T-cell (primary cell): ENCODE results near the gene ST13. TPM values are rescaled to one million over a fixed set of nuclear protein-coding genes. Genes with fewer than 3 reads are reported as not detected.
A peak's percentile ranks its signal among the peaks of the same experiment; 100 is the strongest.

ENCODE experiments used
- ATAC-seq, 4 experiments: fragments of 200-7000 bp in 3 of 4; fragments of 150-1000 bp in 1 of 4; cut with Tn5 transposase; replicated peaks in 1 of 4; 1 replicate in 3 of 4; 2 replicates in 1 of 4; pipeline ENCODE4 v1.10.0; 2021; ENCODE audit warnings: moderate library complexity in 3 of 4, mild to moderate bottlenecking in 2 of 4, moderate number of reproducible peaks in 1 of 4
- CTCF ChIA-PET, 2 donors: fragments of 300-600 bp; sonication (Branson Sonifier 250); formaldehyde crosslinking; loops; one replicate each; lab custom pipeline; 2022; ENCODE audit warnings: antibody characterized with exemption in 2 of 2; lab: Charles Lee
- POLR2A ChIA-PET, 2 donors: fragments of 300-600 bp; sonication (Branson Sonifier 250); formaldehyde crosslinking; loops; one replicate each; lab custom pipeline; 2022; ENCODE audit warnings: antibody characterized with exemption in 2 of 2; lab: Charles Lee
- DNase-seq, 35 experiments: peaks; one replicate each; pipeline versions ENCODE4 v3.0.0 to v3.0.0-alpha.2; 2013 to 2023
- H3K27ac ChIP-seq: one replicate; pipeline ENCODE4 v1.5.1; 2013; ENCODE audit warnings: low read length
- H3K27me3 ChIP-seq, 2 experiments: replicated peaks in 1 of 2; 1 replicate in 1 of 2; 2 replicates in 1 of 2; pipeline versions ENCODE4 v1.6.1 to v1.7.0; 2013; ENCODE audit warnings: low read length in 1 of 2, mixed read lengths in 1 of 2; ENCODE audit not compliant: control insufficient read depth in 2 of 2, insufficient read depth in 2 of 2; ENCODE audit errors: extremely low read depth in 1 of 2
- H3K36me3 ChIP-seq, 2 donors: 1 replicate in 1 of 2; 2 replicates in 1 of 2; pipeline versions ENCODE4 v1.6.1 to v1.7.0; 2013; ENCODE audit warnings: low read length in 1 of 2; ENCODE audit not compliant: control insufficient read depth in 2 of 2, insufficient read depth in 1 of 2; ENCODE audit errors: extremely low read depth in 1 of 2
- H3K4me1 ChIP-seq, 2 experiments: 1 replicate in 1 of 2; 2 replicates in 1 of 2; pipeline versions ENCODE4 v1.6.1 to v1.7.0; 2013; ENCODE audit warnings: low read length in 2 of 2, mixed read lengths in 1 of 2; ENCODE audit not compliant: insufficient read depth in 2 of 2, control insufficient read depth in 1 of 2; ENCODE audit errors: extremely low read depth in 1 of 2
- H3K4me3 ChIP-seq, 2 donors: 1 replicate in 1 of 2; 2 replicates in 1 of 2; pipeline versions ENCODE4 v1.5.1 to v1.7.0; 2013; ENCODE audit warnings: mild to moderate bottlenecking in 2 of 2, low read length in 1 of 2, moderate library complexity in 1 of 2; ENCODE audit not compliant: control insufficient read depth in 1 of 2; ENCODE audit errors: extremely low read depth in 1 of 2
- H3K9me3 ChIP-seq: 2 replicates; pipeline ENCODE4 v1.7.0; 2013
- H3K27ac Mint-ChIP-seq, 2 donors: one replicate each; pipeline ENCODE4 v1.8.0; 2020 to 2021; ENCODE audit warnings: mild to moderate bottlenecking in 2 of 2, mixed read lengths in 2 of 2
- H3K27me3 Mint-ChIP-seq, 2 donors: one replicate each; pipeline ENCODE4 v1.8.0; 2021 to 2022; ENCODE audit warnings: mixed read lengths in 2 of 2
- H3K36me3 Mint-ChIP-seq: one replicate; pipeline ENCODE4 v1.8.0; 2021; ENCODE audit warnings: mixed read lengths
- H3K4me1 Mint-ChIP-seq, 3 donors: one replicate each; pipeline ENCODE4 v1.8.0; 2020 to 2022; ENCODE audit warnings: mixed read lengths in 3 of 3, mild to moderate bottlenecking in 1 of 3
- H3K4me3 Mint-ChIP-seq, 3 donors: one replicate each; pipeline ENCODE4 v1.8.0; 2020 to 2022; ENCODE audit warnings: mild to moderate bottlenecking in 3 of 3, mixed read lengths in 3 of 3, moderate library complexity in 3 of 3
- H3K9me3 Mint-ChIP-seq, 3 donors: one replicate each; pipeline ENCODE4 v1.8.0; 2020 to 2022; ENCODE audit warnings: mixed read lengths in 3 of 3
- WGBS: methylation state at CpG from one replicate; pipeline ENCODE4 v1.1.5; 2013; ENCODE audit warnings: missing lambda C conversion rate; ENCODE audit not compliant: insufficient coverage; 5-methylcytosine and 5-hydroxymethylcytosine counted together
- total RNA-seq, 35 experiments: library from RNA in 6 of 35; stranded (reverse) in 6 of 35; fragments of 120-200 nt in 1 of 35; gene quantifications; one replicate each; pipeline versions ENCODE4 v1.2.1 to v1.2.4 and lab custom pipeline; 2013 to 2026

ST13 gene
- total RNA-seq, 5 donors from 2014 or later (not counting 1 experiment from before 2014, with no cell fraction given) = 135 to 186 (median 140) TPM

GRCh38 chr22:40867109-40867508, 10.7 kb upstream of the ST13 start:
- no peak overlapping the region for H3K27ac Mint-ChIP-seq
- H3K27me3 ChIP-seq = no peaks in the 10 kb centered on the region
- H3K9me3 Mint-ChIP-seq = no peaks in the 10 kb centered on the region
- CTCF ChIA-PET = no interaction called here
- no CpG with 5 or more reads among the region's 2 CpGs for WGBS
- POLR2A ChIA-PET = interaction anchor here in 1 of 2 donors (0.5 to 0.8 kb wide), 4 partner anchors 9 to 1339 kb away, joined by 3 to 7 read pairs (median 3); no protein-coding TSS in a partner anchor
- no peak overlapping the region for H3K4me3 Mint-ChIP-seq
- H3K4me1 ChIP-seq = peaks cover 0 to 5% of the 10 kb centered on the region in 2 experiments
- H3K36me3 Mint-ChIP-seq = peaks cover 11% of the 10 kb centered on the region
- H3K4me3 ChIP-seq = no peak overlapping the region
- H3K36me3 ChIP-seq = peaks cover 0 to 14% of the 10 kb centered on the region in 2 donors
- H3K27me3 Mint-ChIP-seq = no peaks in the 10 kb centered on the region
- H3K27ac ChIP-seq = no peak overlapping the region
- no peaks in the 10 kb centered on the region for H3K9me3 ChIP-seq
- no peak for DNase-seq
- H3K4me1 Mint-ChIP-seq = peaks cover 19 to 37% (median 24%) of the 10 kb centered on the region in 3 donors
- ATAC-seq = no peak

GRCh38 chr22:40862537-40862936, 6.1 kb upstream of the ST13 start:
- H3K36me3 ChIP-seq = peaks cover 3 to 8% of the 10 kb centered on the region in 2 donors
- H3K36me3 Mint-ChIP-seq = peaks cover 7% of the 10 kb centered on the region
- 80% methylated on average over 1 of the region's 2 CpGs for WGBS
- H3K4me3 ChIP-seq = no peak overlapping the region
- ATAC-seq = no peak
- peaks cover 33 to 65% (median 40%) of the 10 kb centered on the region in 3 donors for H3K4me1 Mint-ChIP-seq
- H3K9me3 ChIP-seq = no peaks in the 10 kb centered on the region
- no peaks in the 10 kb centered on the region for H3K27me3 Mint-ChIP-seq
- H3K27ac Mint-ChIP-seq = no peak overlapping the region
- CTCF ChIA-PET = interaction anchor here in 1 of 2 donors (0.6 kb wide), 1 partner anchor 756 kb away, joined by 3 read pairs; no protein-coding TSS in a partner anchor
- no peaks in the 10 kb centered on the region for H3K9me3 Mint-ChIP-seq
- DNase-seq = no peak
- no peaks in the 10 kb centered on the region for H3K27me3 ChIP-seq
- H3K4me1 ChIP-seq = peaks cover 5 to 10% of the 10 kb centered on the region in 2 experiments
- POLR2A ChIA-PET = no interaction called here
- no peak overlapping the region for H3K4me3 Mint-ChIP-seq
- H3K27ac ChIP-seq = no peak overlapping the region

- POLR2A ChIA-PET = no interaction called here
- CTCF ChIA-PET = interaction anchor here in 1 of 2 donors (0.5 kb wide), 1 partner anchor 728 kb away, joined by 7 read pairs; no protein-coding TSS in a partner anchor
- no peak within 1 kb of the TSS for H3K4me3 Mint-ChIP-seq
These were observed 5.6 kb upstream of the ST13 start, which contains the start of gene DNAJB7 for GRCh38 chr22:40862013-40862412. TSS of gene DNAJB7 (minus strand) at chr22:40862113. CDS start at chr22:40861994, 119 bp downstream.

GRCh38 chr22:40857309-40857855, 943 bp upstream of the ST13 start:
- H3K4me3 ChIP-seq = peak overlapping the region; percentile 85 to 89
- H3K4me1 ChIP-seq = peaks cover 16 to 29% of the 10 kb centered on the region in 2 experiments
- H3K27ac Mint-ChIP-seq = peak overlapping the region; percentile 100
- peaks cover 3 to 8% of the 10 kb centered on the region in 2 donors for H3K36me3 ChIP-seq
- peak overlapping the region; percentile 99 for H3K27ac ChIP-seq
- WGBS = 17% methylated on average over 11 of the region's 18 CpGs
- peaks cover 50 to 67% (median 52%) of the 10 kb centered on the region in 3 donors for H3K4me1 Mint-ChIP-seq
- H3K9me3 ChIP-seq = no peaks in the 10 kb centered on the region
- ATAC-seq (no peak), DNase-seq (no peak)
- ChIA-PET CTCF (interaction anchor here in 1 of 2 donors (0.6 to 1.2 kb wide), 4 partner anchors 42 to 1328 kb away, joined by 3 to 7 read pairs (median 4); no protein-coding TSS in a partner anchor), POLR2A (interaction anchor here (0.5 to 1.2 kb wide), 8 partner anchors 10 to 1835 kb away, joined by 3 to 7 read pairs (median 6); partner anchors contain the start of genes RANGAP1 (in 1 of the 2) and SLC25A17 (in 1 of the 2))
- H3K9me3 Mint-ChIP-seq = no peaks in the 10 kb centered on the region
- no peaks in the 10 kb centered on the region for H3K27me3 Mint-ChIP-seq
- H3K4me3 Mint-ChIP-seq = peak overlapping the region; percentile 95 to 98 (median 97)
- peaks cover 8% of the 10 kb centered on the region for H3K36me3 Mint-ChIP-seq
- H3K27me3 ChIP-seq = no peaks in the 10 kb centered on the region

More at GRCh38 chr22:40862013-40862412, 5.6 kb upstream of the ST13 start, which contains the start of gene DNAJB7:
- no peak within 1 kb of the TSS for H3K27ac ChIP-seq
- no peaks in the 10 kb centered on the region for H3K9me3 ChIP-seq
- H3K4me1 ChIP-seq = peaks cover 8 to 13% of the 10 kb centered on the region in 2 experiments
- Mint-ChIP-seq H3K4me1 (peaks cover 35 to 69% (median 44%) of the 10 kb centered on the region in 3 donors), H3K9me3 (no peaks in the 10 kb centered on the region), H3K36me3 (peaks cover 7% of the 10 kb centered on the region), H3K27ac (peak within 1 kb of the TSS in 1 of 2 donors; percentile 23), H3K27me3 (no peaks in the 10 kb centered on the region)
- H3K36me3 ChIP-seq = peaks cover 3 to 8% of the 10 kb centered on the region in 2 donors
- no peak within 1 kb of the TSS for H3K4me3 ChIP-seq
- no peak for ATAC-seq
- no peak for DNase-seq
- H3K27me3 ChIP-seq = no peaks in the 10 kb centered on the region
- WGBS = 40% methylated on average over 1 of the region's 3 CpGs

GRCh38 chr22:40855979-40856512, 393 bp downstream of the ST13 start:
- Mint-ChIP-seq H3K27me3 (no peaks in the 10 kb centered on the region), H3K4me3 (peak overlapping the region; percentile 95 to 98 (median 97)), H3K4me1 (peaks cover 61 to 67% (median 63%) of the 10 kb centered on the region in 3 donors), H3K9me3 (no peaks in the 10 kb centered on the region), H3K27ac (peak overlapping the region; percentile 100), H3K36me3 (peaks cover 10% of the 10 kb centered on the region)
- peak; percentile 8 to 22 (median 16) for ATAC-seq
- CTCF ChIA-PET = interaction anchor here in 1 of 2 donors (0.6 to 0.7 kb wide), 3 partner anchors 36 to 612 kb away, joined by 3 to 5 read pairs (median 3); partner anchors contain the start of gene PHF5A
- peak overlapping the region; percentile 99 for H3K27ac ChIP-seq
- peaks cover 16 to 29% of the 10 kb centered on the region in 2 experiments for H3K4me1 ChIP-seq
- peaks cover 3% of the 10 kb centered on the region in 2 donors for H3K36me3 ChIP-seq
- WGBS = 0% methylated on average over 20 of the region's 29 CpGs
- POLR2A ChIA-PET = interaction anchor here (0.5 to 1.2 kb wide), 7 partner anchors 36 to 812 kb away, joined by 3 to 7 read pairs (median 6); partner anchors contain the start of genes PHF5A (in 1 of the 2) and SLC25A17 (in 1 of the 2)
- peak overlapping the region; percentile 85 to 89 for H3K4me3 ChIP-seq
- no peaks in the 10 kb centered on the region for H3K9me3 ChIP-seq
- peak in 26 of 35 experiments; percentile 5 to 55 (median 18) for DNase-seq
- no peaks in the 10 kb centered on the region for H3K27me3 ChIP-seq
